Activated T-helper 17 cell treated with anti-CD3 and anti-CD28 coated beads, Interleukin-2, amount 50 U/mL, for 72 hours (primary cell): ENCODE measurements around the gene ATP11A. TPM values are rescaled to one million over a fixed set of nuclear protein-coding genes. Genes with fewer than 3 reads are reported as not detected.

Experiments used
- ATAC-seq: fragments of 150-1000 bp; cut with Tn5 transposase; replicated peaks from 2 replicates; pipeline ENCODE4 v1.10.0; 2021; ENCODE audit warnings: mild to moderate bottlenecking, moderate library complexity
- H3K27ac Mint-ChIP-seq: one replicate; pipeline ENCODE4 v1.8.0; 2022; ENCODE audit warnings: mixed read lengths
- H3K27me3 Mint-ChIP-seq: one replicate; pipeline ENCODE4 v1.8.0; 2022; ENCODE audit warnings: mixed read lengths
- H3K36me3 Mint-ChIP-seq: one replicate; pipeline ENCODE4 v1.8.0; 2022; ENCODE audit warnings: low read depth, mild to moderate bottlenecking, mixed read lengths
- H3K4me1 Mint-ChIP-seq: one replicate; pipeline ENCODE4 v1.8.0; 2022; ENCODE audit warnings: mixed read lengths
- H3K4me3 Mint-ChIP-seq: one replicate; pipeline ENCODE4 v1.8.0; 2022; ENCODE audit warnings: mild to moderate bottlenecking, mixed read lengths
- H3K9me3 Mint-ChIP-seq: one replicate; pipeline ENCODE4 v1.8.0; 2022; ENCODE audit warnings: mixed read lengths
- total RNA-seq, 2 donors: library from RNA; stranded (reverse); gene quantifications; one replicate each; pipeline ENCODE4 v1.2.3, GENCODE V29; 2022

The ATP11A gene
- 10 to 100 TPM; 39.7 to 48.6 TPM for total RNA-seq

- ATAC-seq: peak; percentile 84
- H3K9me3 Mint-ChIP-seq: no peaks in the 10 kb centered on the region
- no peaks in the 10 kb centered on the region for H3K27me3 Mint-ChIP-seq
- no peaks in the 10 kb centered on the region for H3K36me3 Mint-ChIP-seq
- H3K4me1 Mint-ChIP-seq: peaks cover 35% of the 10 kb centered on the region
- peak within 1 kb of the TSS; percentile 92 for H3K27ac Mint-ChIP-seq
- H3K4me3 Mint-ChIP-seq: peak within 1 kb of the TSS; percentile 88
Observed at GRCh38 chr13:112689303-112690245, at the start of gene ATP11A. ATP11A (plus strand) TSS chr13:112690038; CDS start chr13:112690417, 379 bp downstream.

DNA sequence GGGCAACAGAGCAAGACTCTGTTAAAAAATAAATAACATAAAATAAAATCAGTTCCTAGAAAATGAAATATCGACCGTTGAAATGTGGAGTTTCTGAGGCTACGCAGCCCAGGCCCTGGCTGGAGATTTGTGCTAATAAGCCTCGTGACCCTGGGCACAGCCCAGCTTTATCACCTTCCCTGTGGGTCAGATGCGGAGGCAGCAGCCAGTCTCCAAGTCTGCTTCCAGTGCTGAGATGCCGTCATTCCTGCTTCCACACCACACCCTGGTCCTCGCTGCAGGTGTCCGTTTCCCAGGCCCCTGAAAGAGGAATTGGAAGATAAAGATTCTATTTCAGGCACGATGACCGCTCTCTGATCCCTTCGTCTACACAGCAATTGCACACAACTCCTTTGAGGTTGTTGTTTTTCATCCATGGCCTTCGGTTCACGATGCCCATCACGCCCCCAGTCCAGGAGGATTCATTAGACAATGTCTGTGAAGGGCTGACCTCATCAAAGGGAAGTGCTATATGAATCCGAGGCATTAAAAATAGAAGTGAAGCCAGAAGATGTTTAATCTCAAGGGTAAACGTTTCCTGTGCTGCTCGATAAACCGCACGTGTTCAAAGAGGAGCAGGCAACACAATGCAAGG, 48.3 kb upstream of the ATP11A start:
- Mint-ChIP-seq H3K4me1 (no peaks in the 10 kb centered on the region), H3K4me3 (no peak overlapping the region), H3K27me3 (peaks cover 20% of the 10 kb centered on the region), H3K36me3 (no peaks in the 10 kb centered on the region), H3K27ac (no peak overlapping the region), H3K9me3 (no peaks in the 10 kb centered on the region)
- no peak for ATAC-seq

DNA sequence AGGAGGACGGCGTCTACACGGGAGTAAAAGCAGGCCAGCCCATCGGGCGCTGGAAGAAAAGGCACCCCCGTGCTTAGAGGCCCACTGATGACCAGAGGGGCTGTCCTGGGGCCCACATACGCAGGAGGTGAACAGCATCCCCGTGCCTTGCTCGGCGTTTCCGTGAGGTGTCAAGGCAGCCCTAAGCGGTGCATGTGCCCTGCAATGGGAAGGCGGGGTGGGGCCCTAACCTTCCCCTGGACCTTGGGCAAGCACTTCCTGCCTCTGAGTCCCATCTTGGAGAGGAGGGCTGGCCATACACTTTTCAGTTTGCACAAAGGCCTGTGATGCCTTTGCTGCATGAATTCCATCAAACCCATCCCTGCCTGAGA, 47.8 kb upstream of the ATP11A start:
- Mint-ChIP-seq H3K27ac (no peak overlapping the region), H3K9me3 (no peaks in the 10 kb centered on the region), H3K4me1 (no peaks in the 10 kb centered on the region), H3K4me3 (no peak overlapping the region), H3K27me3 (peaks cover 20% of the 10 kb centered on the region), H3K36me3 (no peaks in the 10 kb centered on the region)
- no peak for ATAC-seq

DNA sequence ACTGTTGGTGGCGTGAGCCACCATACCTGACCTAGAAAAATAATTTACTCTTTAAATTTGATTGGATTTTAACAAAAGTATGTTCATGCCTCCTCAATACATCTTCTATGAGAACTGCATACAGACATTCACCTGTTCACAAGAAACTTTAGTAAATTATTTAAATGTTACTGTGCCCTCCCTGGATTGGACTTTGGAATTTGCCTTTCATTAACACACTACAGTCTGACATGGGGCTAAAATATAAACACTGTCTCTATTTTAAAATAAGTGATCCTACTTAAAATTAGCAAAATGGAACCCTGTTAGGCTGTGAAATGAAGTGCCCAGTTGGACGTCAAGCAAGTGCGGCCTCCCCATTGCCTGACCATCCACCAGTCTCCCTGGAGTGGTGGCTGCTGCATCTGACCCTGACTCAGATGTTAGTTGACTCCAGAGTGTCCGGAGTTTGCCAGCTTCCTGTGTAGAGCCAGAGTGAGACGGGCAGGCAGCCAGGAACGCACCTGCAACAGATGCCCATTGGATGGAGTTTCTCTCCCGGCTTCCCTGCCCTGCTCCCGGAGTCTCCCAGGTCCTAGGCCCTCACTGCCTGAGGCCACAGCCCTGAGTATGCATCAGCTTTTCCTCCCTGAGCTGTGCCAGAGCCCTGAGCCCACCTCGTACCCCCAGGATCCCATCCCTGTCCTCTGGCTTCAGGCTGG, 45.9 kb upstream of the ATP11A start:
- no peaks in the 10 kb centered on the region for H3K4me1 Mint-ChIP-seq

GRCh38 chr13:112645327-112645914, 44.4 kb upstream of the ATP11A start:
- ATAC-seq: no peak
- Mint-ChIP-seq H3K4me3 (no peak overlapping the region), H3K36me3 (no peaks in the 10 kb centered on the region), H3K27ac (no peak overlapping the region), H3K4me1 (no peaks in the 10 kb centered on the region), H3K27me3 (peaks cover 4% of the 10 kb centered on the region), H3K9me3 (no peaks in the 10 kb centered on the region)

More for the DNA sequence above, 45.9 kb upstream of the ATP11A start:
- ATAC-seq: no peak
- H3K27me3 Mint-ChIP-seq: peaks cover 13% of the 10 kb centered on the region
- H3K9me3 Mint-ChIP-seq: no peaks in the 10 kb centered on the region
- H3K36me3 Mint-ChIP-seq: no peaks in the 10 kb centered on the region
- no peak overlapping the region for H3K27ac Mint-ChIP-seq
- H3K4me3 Mint-ChIP-seq: no peak overlapping the region

DNA sequence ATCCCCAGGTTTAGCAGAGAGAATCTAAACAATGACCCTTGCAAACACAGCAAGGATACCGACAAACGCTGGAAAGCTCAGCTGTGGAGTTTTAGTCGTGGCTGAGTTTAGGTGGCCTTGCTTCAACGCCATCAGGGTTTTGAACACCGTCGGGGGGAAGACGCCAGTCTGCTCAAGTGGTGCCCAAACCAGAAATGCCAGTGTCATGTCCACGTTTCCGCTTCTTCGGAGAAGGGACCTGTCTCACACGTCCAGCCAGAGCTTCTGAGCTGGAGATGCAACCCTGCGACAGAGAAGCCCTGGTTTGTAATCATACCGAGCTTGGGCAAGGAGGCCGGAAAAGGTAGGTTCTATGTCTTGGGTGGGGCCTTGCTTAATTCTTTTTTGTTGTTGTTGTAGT, 42.6 kb upstream of the ATP11A start:
- no peak for ATAC-seq

DNA sequence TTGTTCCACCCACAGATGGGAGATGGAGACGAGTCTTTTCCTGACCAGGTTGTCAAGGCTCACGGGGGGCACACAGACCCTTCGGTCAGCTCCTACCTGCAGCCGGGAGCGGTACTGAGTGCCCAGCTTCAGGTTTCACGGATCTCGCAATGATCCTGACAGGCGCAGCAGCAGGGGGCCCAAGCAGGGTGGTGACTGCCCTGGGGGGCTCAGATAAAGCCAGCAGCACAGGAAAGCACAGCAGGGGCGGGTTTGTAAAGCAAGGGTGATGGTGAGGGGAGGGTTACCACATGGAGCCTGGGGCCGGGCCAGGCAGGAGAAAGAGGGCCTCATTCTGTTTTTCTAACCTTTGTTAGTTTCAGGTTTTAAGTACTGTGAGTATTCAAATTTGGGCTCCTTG, 41.7 kb upstream of the ATP11A start:
- H3K9me3 Mint-ChIP-seq: no peaks in the 10 kb centered on the region
- no peaks in the 10 kb centered on the region for H3K4me1 Mint-ChIP-seq
- no peak overlapping the region for H3K27ac Mint-ChIP-seq
- no peaks in the 10 kb centered on the region for H3K27me3 Mint-ChIP-seq
- no peaks in the 10 kb centered on the region for H3K36me3 Mint-ChIP-seq
- no peak for ATAC-seq
- no peak overlapping the region for H3K4me3 Mint-ChIP-seq

More for the DNA sequence above, 42.6 kb upstream of the ATP11A start:
- no peaks in the 10 kb centered on the region for H3K4me1 Mint-ChIP-seq
- no peak overlapping the region for H3K27ac Mint-ChIP-seq
- H3K36me3 Mint-ChIP-seq: no peaks in the 10 kb centered on the region
- no peak overlapping the region for H3K4me3 Mint-ChIP-seq
- no peaks in the 10 kb centered on the region for H3K9me3 Mint-ChIP-seq
- H3K27me3 Mint-ChIP-seq: no peaks in the 10 kb centered on the region

GRCh38 chr13:112648966-112649690, 40.7 kb upstream of the ATP11A start:
- no peak for ATAC-seq
- no peaks in the 10 kb centered on the region for H3K4me1 Mint-ChIP-seq
- H3K9me3 Mint-ChIP-seq: no peaks in the 10 kb centered on the region
- no peak overlapping the region for H3K4me3 Mint-ChIP-seq
- H3K27ac Mint-ChIP-seq: no peak overlapping the region
- H3K27me3 Mint-ChIP-seq: no peaks in the 10 kb centered on the region
- no peaks in the 10 kb centered on the region for H3K36me3 Mint-ChIP-seq

DNA sequence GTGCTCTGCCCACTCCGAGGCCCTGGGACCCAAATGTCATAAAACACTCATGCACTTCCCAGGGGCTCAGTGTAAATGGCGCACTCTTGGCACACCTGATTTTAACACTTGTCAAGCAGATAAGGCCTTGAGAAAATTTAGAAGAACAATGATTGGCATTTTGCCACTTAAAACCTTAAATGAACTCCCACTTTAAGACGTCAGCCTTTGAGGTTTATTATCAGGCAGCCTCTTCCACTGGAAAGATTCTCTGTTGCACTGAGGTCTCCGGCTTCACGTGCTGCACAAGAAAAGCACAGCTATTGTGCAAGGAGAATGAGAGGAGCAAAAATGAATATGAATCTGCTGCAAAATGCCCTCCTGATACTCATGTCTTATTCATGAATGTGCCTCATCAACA, 38.5 kb upstream of the ATP11A start:
- Mint-ChIP-seq H3K36me3 (no peaks in the 10 kb centered on the region), H3K9me3 (no peaks in the 10 kb centered on the region), H3K27ac (no peak overlapping the region), H3K27me3 (no peaks in the 10 kb centered on the region), H3K4me1 (no peaks in the 10 kb centered on the region), H3K4me3 (no peak overlapping the region)
- ATAC-seq: no peak

GRCh38 chr13:112651750-112652511, 37.9 kb upstream of the ATP11A start:
- no peak for ATAC-seq

GRCh38 chr13:112652512-112653070, 37.2 kb upstream of the ATP11A start:
- Mint-ChIP-seq H3K27ac (peak overlapping the region; percentile 25), H3K9me3 (no peaks in the 10 kb centered on the region), H3K27me3 (no peaks in the 10 kb centered on the region), H3K4me3 (no peak overlapping the region), H3K36me3 (no peaks in the 10 kb centered on the region), H3K4me1 (no peaks in the 10 kb centered on the region)
- ATAC-seq: no peak

More at GRCh38 chr13:112651750-112652511, 37.9 kb upstream of the ATP11A start:
- Mint-ChIP-seq H3K27ac (peak overlapping the region; percentile 25), H3K36me3 (no peaks in the 10 kb centered on the region), H3K4me1 (no peaks in the 10 kb centered on the region), H3K27me3 (no peaks in the 10 kb centered on the region), H3K9me3 (no peaks in the 10 kb centered on the region), H3K4me3 (no peak overlapping the region)

DNA sequence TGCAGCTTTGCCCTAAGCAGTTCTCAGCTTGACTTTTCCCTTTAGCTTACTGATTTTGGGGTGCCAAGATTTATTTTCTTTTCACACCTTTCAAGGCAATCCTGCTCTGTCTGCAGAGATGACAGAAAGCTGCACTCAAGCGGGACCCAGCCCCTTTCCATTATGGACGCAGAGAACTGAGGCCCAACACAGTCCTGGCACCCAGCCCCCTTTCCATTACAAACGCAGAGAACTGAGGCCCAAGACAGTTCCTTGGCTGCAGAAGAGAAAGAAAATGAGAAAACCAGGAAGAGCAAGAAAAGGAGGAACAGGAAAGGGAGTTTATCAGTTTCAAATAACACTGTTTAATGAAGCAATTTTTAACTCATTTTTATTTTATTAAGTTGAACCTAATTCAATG, 36.8 kb upstream of the ATP11A start:
- H3K36me3 Mint-ChIP-seq: no peaks in the 10 kb centered on the region
- no peaks in the 10 kb centered on the region for H3K27me3 Mint-ChIP-seq
- H3K4me1 Mint-ChIP-seq: no peaks in the 10 kb centered on the region
- no peak overlapping the region for H3K27ac Mint-ChIP-seq
- no peak overlapping the region for H3K4me3 Mint-ChIP-seq
- H3K9me3 Mint-ChIP-seq: no peaks in the 10 kb centered on the region
- ATAC-seq: no peak

- H3K4me1 Mint-ChIP-seq: no peaks in the 10 kb centered on the region
- H3K4me3 Mint-ChIP-seq: no peak overlapping the region
- no peaks in the 10 kb centered on the region for H3K36me3 Mint-ChIP-seq
- H3K27ac Mint-ChIP-seq: no peak overlapping the region
- ATAC-seq: no peak
- no peaks in the 10 kb centered on the region for H3K9me3 Mint-ChIP-seq
- H3K27me3 Mint-ChIP-seq: no peaks in the 10 kb centered on the region
Observed at GRCh38 chr13:112655913-112656312, 33.9 kb upstream of the ATP11A start.
